ENCODE measurements around the gene ASB4. TPM values are rescaled to one million over a fixed set of nuclear protein-coding genes. Genes with fewer than 3 reads are reported as not detected.

The ASB4 gene
- total RNA-seq, 4 donors from 2014 or later, result 0.34 to 1.5 TPM; not detected in 2

GRCh38 chr7:95577137-95577536 lies 91.4 kb downstream of the ASB4 start:
- intact Hi-C loops (cut with DNase I; ENCODE audit: low total_unique reads), result no loop called here
- H3K4me1 ChIP-seq, result no peaks in the 10 kb centered on the region
- no peak for TF ChIP-seq POLR2A (IDR thresholded peaks at IDR 0.05)
- no peak for TF ChIP-seq CTCF (IDR thresholded peaks at IDR 0.05)
- no peaks in the 10 kb centered on the region for H3K27me3 ChIP-seq
- H3K27ac ChIP-seq, result no peak overlapping the region
- DNase-seq, result no peak
- H3K9me3 ChIP-seq, result no peaks in the 10 kb centered on the region
- H3K4me3 ChIP-seq, result no peak overlapping the region
- H3K36me3 ChIP-seq, result no peaks in the 10 kb centered on the region

- intact Hi-C loops (cut with DNase I; ENCODE audit: low total_unique reads), result no loop called here
- H3K4me3 ChIP-seq, result no peak overlapping the region
- H3K9me3 ChIP-seq, result no peaks in the 10 kb centered on the region
- H3K4me1 ChIP-seq, result no peaks in the 10 kb centered on the region
- no peak for DNase-seq
- no peak for TF ChIP-seq CTCF (IDR thresholded peaks at IDR 0.05)
- TF ChIP-seq POLR2A (IDR thresholded peaks at IDR 0.05), result no peak
- no peaks in the 10 kb centered on the region for H3K36me3 ChIP-seq
- H3K27ac ChIP-seq, result no peak overlapping the region
- no peaks in the 10 kb centered on the region for H3K27me3 ChIP-seq
Measured at GRCh38 chr7:95578299-95578855, 92.6 kb downstream of the ASB4 start.

- H3K9me3 ChIP-seq, result no peaks in the 10 kb centered on the region
- no peaks in the 10 kb centered on the region for H3K36me3 ChIP-seq
Measured at GRCh38 chr7:95579318-95579717, 93.6 kb downstream of the ASB4 start.

GRCh38 chr7:95581467-95581866 lies 95.7 kb downstream of the ASB4 start:
- no peaks in the 10 kb centered on the region for H3K4me1 ChIP-seq
- H3K36me3 ChIP-seq, result no peaks in the 10 kb centered on the region
- no peaks in the 10 kb centered on the region for H3K27me3 ChIP-seq
- no peak for TF ChIP-seq POLR2A (IDR thresholded peaks at IDR 0.05)
- no peak for TF ChIP-seq CTCF (IDR thresholded peaks at IDR 0.05)
- H3K4me3 ChIP-seq, result no peak overlapping the region
- no peaks in the 10 kb centered on the region for H3K9me3 ChIP-seq
- H3K27ac ChIP-seq, result no peak overlapping the region
- DNase-seq, result no peak
- intact Hi-C loops (cut with DNase I; ENCODE audit: low total_unique reads), result no loop called here

More at GRCh38 chr7:95579318-95579717, 93.6 kb downstream of the ASB4 start:
- H3K27ac ChIP-seq, result no peak overlapping the region
- H3K27me3 ChIP-seq, result no peaks in the 10 kb centered on the region
- intact Hi-C loops (cut with DNase I; ENCODE audit: low total_unique reads), result no loop called here
- H3K4me3 ChIP-seq, result no peak overlapping the region
- DNase-seq, result no peak
- TF ChIP-seq CTCF (IDR thresholded peaks at IDR 0.05) (no peak), POLR2A (IDR thresholded peaks at IDR 0.05) (no peak)
- no peaks in the 10 kb centered on the region for H3K4me1 ChIP-seq

GRCh38 chr7:95582578-95583293 lies 97.0 kb downstream of the ASB4 start:
- TF ChIP-seq CTCF (IDR thresholded peaks at IDR 0.05) (no peak), POLR2A (IDR thresholded peaks at IDR 0.05) (no peak)
- Histone ChIP-seq H3K4me3 (no peak overlapping the region), H3K27ac (no peak overlapping the region), H3K9me3 (no peaks in the 10 kb centered on the region), H3K4me1 (no peaks in the 10 kb centered on the region), H3K27me3 (no peaks in the 10 kb centered on the region), H3K36me3 (no peaks in the 10 kb centered on the region)
- intact Hi-C loops (cut with DNase I; ENCODE audit: low total_unique reads), result no loop called here
- DNase-seq, result no peak

Data from uterus (tissue), 4 donors.